T follicular helper cell (primary cell): ENCODE measurements around the gene C19orf81.

ENCODE experiments used
- DNase-seq: peaks from one replicate; pipeline ENCODE4 v3.0.0-alpha.2; 2020; ENCODE audit warnings: low read depth

Gene C19orf81

DNA sequence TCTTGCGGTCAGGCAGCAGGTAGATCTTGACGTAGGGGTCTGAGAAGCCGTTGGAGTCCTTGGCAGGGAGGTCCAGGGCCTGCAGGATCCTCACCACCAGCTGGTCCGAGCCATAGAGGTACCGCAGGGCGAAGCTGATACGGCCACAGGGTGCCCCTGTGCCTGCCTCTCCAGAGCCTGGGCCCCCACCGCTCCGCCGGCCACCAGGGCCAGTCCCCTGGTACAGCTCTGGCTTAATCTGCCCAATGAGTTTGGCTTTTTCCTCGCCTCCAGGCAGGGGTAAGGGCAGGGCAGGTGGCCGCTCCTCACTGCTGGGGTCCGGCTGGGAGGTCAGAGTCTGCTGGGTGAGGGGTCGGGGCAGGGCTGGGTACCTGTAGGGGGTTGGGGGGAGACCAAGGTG lies 19.4 kb upstream of the C19orf81 start:
- DNase-seq: no peak

DNA sequence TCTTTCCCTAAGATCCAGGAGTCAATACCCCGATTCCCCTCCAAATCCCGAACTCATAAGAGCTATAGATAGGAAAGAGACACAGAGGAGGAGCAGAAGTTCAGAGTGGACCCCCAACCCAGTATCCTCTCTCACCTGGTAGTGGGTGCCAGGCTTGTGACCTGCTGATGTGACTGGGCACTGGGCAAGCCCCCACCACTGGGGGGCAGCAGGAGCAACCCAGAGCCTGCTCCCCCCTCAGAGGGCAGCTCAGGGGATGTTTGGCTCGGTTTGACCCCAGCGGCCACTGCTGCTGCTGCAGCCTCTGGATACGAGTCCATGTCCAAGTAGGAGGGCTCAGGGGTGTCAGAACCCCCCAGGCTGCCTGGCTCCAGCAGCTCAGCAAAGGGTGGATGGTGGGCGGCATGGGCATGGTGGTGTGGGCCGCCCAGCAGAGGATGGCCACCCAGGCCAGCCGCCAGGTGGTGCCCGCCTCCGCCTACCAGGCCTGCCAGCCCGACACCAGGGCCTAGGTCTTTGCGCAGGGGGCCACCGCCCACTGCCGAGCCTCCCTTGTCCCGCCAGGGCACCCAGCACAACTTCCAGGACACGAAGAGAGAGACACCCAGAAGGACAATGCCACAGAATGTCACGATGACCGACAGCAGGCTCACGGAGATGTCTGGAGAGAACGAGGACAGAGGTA lies 17.0 kb upstream of the C19orf81 start:
- no peak for DNase-seq

- DNase-seq: no peak
These were observed 15.9 kb upstream of the C19orf81 start for GRCh38 chr19:50633359-50633758.

- DNase-seq: no peak
These were observed 15.3 kb upstream of the C19orf81 start for GRCh38 chr19:50633973-50634372.

- DNase-seq: no peak
These were observed 12.7 kb upstream of the C19orf81 start for GRCh38 chr19:50636317-50637085.

DNA sequence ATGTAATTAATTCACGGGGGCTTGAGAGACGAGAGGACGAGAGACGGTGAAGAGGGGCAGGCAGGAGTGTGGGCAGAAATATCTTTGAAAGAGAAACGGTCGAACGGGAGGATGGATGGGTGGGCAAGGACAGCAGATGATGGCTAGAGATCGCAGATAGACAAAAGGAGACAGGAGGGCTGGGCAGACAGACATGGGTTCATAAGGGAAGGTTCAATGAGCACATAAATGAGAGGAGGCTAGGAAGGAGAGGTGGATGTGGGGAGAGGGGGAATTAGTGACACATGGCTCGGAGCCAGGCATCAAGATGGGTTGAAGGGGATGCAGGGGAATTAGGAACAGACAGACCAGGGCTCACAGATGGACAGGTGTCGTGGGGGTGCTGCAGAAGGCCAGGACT lies 10.6 kb upstream of the C19orf81 start:
- DNase-seq: no peak

DNA sequence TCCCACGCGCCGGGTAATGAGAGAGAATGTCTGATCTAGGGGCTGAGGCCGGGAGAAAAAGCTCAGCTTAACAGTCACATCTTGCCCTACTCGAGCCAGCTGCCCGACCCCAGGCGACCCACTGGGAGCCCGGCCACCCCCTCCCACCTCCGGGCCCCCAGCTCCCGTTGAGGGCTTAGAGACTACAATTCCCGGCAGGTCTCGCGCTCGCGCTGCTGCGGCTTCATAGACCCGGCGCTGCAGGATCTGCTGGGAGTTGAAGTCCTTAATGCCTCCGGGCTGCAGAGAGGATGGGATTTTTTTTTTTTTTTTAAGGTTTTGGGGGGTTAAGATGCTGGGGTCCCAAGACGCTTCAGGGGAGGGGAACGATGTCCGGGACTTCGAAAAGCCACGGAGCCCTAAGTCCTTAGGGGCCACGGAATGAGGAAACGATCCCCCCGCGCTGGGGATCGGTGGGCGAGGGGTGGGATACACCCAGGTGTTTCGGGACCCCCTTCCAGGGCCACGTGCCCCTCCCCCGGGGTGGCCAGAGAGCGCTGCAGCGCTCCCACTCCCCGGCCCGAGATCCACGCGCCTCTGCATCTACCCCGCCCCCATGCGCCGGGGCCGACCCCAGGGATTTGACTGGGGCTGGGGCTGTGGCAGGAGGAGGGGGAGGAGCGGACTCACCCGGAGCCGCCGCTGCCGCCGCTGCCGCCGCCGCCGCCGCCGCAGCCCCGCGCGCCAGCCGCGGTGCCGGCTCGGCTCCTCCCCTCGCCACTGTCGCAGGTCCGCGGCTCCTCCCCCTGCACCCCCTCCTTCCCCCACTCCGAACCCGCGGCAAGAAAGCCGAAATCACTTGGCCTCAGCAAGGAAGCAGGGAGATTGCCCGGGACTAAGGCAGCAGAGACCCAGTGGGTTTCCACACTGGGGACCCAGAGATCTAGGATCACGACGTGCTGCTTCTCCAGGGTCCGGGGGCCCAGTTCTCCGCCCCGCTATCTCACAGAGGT lies 9.8 kb upstream of the C19orf81 start, which contains the start of gene SYT3:
Gene SYT3, minus strand, starts transcription at position 761 of the 992 bp plus-strand sequence. CDS start 2,470 bp downstream, outside the sequence.
- DNase-seq: peak; percentile 24

DNA sequence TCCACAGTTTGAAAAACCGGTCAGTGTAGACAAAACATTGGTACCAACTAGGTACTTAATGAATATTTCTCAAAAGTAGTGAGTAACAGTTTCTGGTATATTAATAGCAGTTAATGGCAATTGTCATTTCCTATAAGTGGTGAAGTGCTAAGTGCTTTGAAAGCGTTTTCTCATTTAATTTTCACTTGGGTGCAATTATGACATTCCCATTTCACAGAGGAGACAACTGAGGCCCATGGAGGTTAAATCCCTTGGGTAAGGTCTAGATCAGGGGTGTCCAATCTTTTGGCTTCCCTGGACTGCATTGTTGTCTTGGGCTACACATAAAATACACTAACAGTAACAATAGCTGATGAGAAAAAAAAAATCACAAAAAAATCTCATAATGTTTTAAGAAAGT lies 8.9 kb upstream of the C19orf81 start:
- no peak for DNase-seq

- no peak for DNase-seq
These were observed 4.8 kb upstream of the C19orf81 start for GRCh38 chr19:50644315-50644915.

DNA sequence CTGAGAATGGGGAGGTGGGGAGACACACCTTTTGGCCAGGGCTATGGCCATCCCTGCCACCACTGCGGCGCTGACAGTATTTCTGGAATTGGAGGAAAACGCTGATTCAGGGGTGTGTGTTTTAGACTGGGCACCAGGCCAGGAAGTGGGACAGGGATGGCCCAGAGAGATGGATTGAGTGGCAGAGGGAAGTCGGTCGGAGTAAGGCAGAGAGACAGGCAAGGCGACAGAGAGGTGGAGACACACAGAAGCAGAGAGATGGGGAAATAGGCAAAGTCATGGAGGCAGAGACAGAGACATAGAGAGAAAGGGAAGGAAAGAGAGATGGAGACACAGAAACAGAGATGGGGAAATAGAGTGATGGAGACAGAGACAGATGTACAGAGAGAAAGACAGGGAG lies 4.1 kb upstream of the C19orf81 start:
- no peak for DNase-seq

DNA sequence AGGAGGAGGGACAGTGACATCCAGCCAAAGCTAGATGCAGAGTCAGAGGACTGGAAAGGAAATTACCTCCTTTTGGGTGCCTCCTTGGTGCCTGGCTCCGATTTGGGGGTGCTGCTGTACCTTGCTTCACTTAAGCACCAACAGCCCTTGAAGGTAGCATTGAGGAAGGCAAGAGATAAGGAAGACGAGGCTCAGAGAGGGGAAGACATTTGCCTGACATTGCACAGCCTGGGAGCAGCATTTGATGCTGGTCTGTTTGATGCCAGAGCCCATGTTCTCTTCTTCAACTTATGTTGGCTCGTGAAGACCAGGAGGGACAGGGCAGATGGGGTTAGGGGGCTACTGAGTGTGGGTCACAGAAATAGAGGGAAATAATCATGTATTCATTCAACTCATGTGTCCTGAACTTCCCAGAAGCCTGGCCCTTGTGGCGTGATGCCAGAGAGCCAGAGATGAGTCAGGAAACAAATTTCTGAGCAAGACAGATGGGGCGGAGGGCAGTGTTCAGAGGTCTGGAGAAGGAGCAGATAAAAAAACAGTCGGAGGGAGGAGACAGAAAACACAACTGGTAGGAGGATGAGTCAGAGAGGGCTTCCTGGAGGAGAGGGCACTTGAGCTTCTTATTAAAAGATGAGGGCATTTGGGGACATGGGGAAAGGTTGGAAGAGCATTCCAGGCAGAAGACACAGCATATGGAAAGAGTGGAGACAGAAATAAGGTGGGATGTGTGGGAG lies 3.0 kb upstream of the C19orf81 start:
- no peak for DNase-seq

DNA sequence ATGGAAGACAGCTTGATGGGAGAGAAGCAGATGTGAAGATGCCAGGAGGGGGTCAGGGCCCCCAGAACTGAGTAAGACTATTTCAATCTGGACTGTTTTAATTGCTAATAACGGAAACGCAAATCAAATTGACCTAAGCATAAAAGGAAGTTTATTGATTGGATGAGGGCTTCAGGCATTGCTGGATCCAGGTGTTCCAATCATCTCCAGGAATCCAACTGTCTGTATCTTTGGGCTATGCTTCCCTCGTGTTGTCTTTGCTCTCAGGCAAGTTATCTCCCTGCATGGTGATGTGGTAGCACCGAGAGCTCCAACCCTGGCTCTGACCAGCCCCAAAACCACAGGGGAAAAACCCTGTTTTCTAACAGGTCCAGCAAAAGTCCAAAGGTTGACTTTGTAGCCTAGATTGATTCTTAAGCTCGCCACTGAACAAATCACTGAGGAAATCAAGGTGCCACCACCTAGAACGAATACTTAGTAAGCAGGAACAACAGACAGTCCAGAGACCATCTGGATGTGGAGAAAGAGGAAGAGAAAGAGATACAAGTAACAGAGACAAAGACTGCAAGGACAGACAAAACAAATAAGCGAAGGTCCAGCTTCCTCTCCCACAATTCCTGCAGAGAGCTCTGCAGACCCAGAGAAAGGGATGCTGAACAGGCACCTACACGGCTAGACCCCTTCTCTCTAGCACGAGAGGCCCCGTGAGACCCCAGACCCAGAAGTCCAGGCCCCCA lies 1.2 kb upstream of the C19orf81 start:
- no peak for DNase-seq

GRCh38 chr19:50648659-50649058 lies 586 bp upstream of the C19orf81 start:
- no peak for DNase-seq

DNA sequence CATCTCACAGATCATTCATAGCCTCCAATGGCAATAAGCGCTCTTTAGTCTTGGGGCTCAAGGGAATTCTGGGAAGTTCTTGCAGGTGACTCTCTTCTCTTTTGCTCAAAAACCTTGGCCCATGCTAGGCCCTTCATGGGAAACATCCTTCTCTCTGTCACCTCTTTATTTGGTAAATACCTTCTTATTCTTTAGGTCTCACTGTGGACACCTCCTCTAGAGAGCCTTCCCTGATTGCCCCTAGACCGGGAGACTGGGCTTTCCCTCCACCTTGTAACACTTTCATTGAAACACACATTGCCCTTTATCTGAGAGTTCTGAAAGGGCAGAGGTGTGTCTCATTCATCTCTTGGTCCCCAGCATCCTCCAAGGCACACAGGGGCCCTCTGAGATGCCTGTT lies 1.9 kb downstream of the C19orf81 start:
- no peak for DNase-seq

DNA sequence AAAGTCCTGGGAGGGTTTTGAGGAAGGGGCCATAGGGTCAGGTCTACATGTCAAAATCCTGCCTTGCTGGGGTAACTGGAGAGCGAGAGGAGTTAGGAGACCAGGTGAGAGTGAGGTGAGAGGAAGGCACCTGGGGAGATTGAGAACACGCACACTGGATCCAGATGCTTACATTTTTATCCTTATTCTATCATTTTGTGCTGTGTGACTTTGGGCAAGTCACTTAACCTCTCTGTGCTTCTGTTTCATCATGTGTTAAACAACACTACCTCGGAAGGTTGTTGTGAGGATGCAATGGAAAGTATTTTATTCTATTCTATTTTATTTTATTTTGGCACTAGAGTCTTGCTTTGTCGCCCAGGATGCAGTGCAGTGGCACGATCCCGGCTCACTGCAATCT lies 3.5 kb downstream of the C19orf81 start:
- DNase-seq: no peak

- DNase-seq: no peak
These were observed 5.6 kb downstream of the C19orf81 start for GRCh38 chr19:50654882-50655281.

DNA sequence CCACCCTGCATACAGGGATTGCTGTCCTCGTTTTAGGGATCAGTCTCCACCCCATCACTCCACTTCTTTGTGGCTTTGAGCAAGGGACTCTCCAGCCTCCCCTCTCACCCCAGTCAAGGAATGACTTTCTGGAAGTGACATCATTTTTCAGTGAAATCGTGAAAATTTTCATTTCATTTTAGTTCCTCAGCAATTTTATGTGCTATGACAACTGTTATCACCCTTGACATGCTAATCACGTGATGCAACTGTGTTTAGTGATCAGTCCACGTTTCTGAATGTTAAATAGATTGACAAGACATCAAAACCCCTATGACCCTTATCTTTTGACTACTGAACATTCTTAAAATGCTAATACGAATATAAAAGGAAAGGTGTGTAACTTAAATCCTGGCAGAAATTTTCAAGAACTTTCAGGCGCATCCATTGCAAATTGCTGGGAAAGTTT lies 8.0 kb downstream of the C19orf81 start:
- no peak for DNase-seq

DNA sequence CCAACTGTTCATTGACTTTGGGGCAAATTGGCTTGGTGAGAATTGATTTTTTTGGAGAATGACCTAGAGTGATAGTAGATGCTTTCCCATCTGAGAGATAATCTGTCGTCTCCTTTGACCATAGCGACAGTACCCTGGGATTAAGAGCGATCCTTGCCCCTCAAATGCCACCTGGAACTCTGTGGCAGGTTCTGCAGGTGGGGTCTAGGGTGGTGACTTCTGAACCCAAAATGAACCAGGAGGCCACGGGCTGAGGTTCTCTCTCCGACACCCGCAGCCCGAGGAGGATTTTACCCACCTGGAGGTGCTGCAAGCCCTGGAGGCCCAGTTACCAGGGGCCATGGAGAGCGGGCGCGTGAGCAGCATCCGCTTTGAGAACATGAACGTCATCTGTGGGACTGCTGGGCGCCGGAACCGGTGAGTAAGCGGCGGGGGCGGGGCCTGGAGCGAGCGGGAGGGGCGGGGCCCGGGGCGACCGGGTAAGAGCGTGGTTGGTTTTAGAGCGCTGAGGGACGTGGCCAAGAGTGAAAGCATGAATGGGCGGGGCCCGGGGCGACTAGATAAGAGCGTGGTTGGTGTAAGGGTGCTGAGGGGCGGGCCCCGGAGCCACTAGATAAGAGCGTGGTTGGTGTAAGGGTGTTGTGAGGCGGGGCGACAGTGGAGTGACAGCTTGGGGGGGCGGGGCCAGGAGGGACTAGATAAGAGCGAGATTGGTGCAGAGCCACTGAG lies 8.6 kb downstream of the C19orf81 start:
- DNase-seq: peak; percentile 70

DNA sequence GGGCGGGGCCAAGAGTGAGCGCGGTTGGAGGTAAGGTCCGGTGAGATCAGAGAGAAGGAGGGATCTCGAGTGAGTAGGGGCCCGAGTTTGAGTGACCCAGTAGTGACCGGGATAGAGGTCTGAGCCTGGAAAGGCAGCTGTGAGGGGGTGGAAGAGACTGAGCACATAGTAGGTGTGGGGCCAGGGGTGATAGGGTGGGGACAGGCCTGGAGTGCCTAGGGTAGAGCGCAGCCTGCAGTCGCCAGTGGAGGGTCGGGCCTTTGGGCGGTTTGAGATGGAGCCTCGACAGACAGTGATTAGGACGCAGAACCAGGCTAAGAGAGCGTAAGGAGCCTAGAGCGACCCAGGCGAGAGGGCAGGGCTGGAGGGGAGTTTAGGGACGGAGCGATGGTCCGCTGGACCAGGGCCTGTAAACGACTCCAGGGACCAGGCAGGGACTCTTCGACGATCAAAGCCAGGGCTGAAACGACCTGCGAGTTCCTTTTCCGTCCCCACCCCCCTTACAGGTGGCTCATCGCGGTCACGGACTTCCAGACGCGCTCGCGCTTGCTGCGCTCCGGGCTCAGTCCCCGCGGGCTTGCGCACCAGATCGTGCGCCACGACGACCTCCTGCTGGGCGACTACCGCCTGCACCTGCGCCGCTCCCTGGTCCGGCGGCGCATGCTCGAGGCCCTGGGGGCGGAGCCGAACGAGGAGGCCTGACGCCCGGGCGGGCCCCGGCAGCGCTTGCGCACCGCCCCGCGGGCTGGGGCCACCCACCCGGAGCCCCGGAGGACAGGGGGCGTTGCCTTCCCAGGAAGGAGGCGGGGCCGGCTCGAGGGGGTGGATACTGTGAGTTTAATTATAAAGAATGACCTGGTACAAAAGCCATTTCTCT lies 9.4 kb downstream of the C19orf81 start:
- peak; percentile 13 for DNase-seq
